ENCODE results near the gene BAIAP2. TPM values are rescaled to one million over a fixed set of nuclear protein-coding genes. Genes with fewer than 3 reads are reported as not detected.
A peak's percentile ranks its signal among the peaks of the same experiment; 100 is the strongest.

Gene BAIAP2
- total and polyA plus RNA-seq, 2 of the 13 experiments (the other 11 are each of a cell fraction or from before 2014, with no cell fraction given): 22.5 to 24.0 TPM

DNA sequence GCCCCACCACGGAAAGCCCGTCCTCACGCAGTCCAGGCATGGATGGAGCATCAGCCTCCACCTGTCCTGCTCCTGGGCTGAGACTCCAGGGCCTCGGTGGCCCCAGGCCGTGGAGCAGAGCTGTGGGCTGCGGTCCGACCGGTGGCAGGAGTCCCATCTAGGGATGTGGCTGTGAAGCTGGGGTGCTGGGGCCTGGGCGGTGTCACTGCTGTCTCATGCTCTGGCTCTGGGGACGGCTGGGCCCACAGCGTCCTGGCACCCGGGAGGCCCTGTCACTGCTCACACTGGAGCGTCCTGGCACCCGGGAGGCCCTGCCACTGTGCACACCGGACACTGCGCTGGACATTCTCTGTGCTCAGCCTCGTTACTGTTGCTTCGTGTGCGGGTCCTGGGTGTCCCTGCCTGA is 8.4 kb downstream of the BAIAP2 start (continued):
- TF ChIP-seq, protein P1, sequence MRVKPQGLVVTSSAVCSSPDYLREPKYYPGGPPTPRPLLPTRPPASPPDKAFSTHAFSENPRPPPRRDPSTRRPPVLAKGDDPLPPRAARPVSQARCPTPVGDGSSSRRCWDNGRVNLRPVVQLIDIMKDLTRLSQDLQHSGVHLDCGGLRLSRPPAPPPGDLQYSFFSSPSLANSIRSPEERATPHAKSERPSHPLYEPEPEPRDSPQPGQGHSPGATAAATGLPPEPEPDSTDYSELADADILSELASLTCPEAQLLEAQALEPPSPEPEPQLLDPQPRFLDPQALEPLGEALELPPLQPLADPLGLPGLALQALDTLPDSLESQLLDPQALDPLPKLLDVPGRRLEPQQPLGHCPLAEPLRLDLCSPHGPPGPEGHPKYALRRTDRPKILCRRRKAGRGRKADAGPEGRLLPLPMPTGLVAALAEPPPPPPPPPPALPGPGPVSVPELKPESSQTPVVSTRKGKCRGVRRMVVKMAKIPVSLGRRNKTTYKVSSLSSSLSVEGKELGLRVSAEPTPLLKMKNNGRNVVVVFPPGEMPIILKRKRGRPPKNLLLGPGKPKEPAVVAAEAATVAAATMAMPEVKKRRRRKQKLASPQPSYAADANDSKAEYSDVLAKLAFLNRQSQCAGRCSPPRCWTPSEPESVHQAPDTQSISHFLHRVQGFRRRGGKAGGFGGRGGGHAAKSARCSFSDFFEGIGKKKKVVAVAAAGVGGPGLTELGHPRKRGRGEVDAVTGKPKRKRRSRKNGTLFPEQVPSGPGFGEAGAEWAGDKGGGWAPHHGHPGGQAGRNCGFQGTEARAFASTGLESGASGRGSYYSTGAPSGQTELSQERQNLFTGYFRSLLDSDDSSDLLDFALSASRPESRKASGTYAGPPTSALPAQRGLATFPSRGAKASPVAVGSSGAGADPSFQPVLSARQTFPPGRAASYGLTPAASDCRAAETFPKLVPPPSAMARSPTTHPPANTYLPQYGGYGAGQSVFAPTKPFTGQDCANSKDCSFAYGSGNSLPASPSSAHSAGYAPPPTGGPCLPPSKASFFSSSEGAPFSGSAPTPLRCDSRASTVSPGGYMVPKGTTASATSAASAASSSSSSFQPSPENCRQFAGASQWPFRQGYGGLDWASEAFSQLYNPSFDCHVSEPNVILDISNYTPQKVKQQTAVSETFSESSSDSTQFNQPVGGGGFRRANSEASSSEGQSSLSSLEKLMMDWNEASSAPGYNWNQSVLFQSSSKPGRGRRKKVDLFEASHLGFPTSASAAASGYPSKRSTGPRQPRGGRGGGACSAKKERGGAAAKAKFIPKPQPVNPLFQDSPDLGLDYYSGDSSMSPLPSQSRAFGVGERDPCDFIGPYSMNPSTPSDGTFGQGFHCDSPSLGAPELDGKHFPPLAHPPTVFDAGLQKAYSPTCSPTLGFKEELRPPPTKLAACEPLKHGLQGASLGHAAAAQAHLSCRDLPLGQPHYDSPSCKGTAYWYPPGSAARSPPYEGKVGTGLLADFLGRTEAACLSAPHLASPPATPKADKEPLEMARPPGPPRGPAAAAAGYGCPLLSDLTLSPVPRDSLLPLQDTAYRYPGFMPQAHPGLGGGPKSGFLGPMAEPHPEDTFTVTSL (CRISPR knock-in tag; IDR thresholded peaks at IDR 0.05; ENCODE audit: borderline replicate concordance): no peak
- TF ChIP-seq KLF9 (CRISPR knock-in tag; IDR thresholded peaks at IDR 0.05; ENCODE audit: low read depth) (no peak), CBFB (CRISPR knock-in tag; IDR thresholded peaks at IDR 0.05) (no peak), ZNF510 (CRISPR knock-in tag; IDR thresholded peaks at IDR 0.05; ENCODE audit: low read depth) (0 out of 2 replicates have a peak, but pooled peaks have one; percentile 25), ZNF20 (CRISPR knock-in tag; IDR thresholded peaks at IDR 0.05) (0 out of 2 replicates have a peak, but pooled peaks have one; percentile 44), SMAD9 (CRISPR knock-in tag; IDR thresholded peaks at IDR 0.05) (no peak; the same call in 1 of the 2 replicates), PAF1 (CRISPR knock-in tag; IDR thresholded peaks at IDR 0.05) (no peak), RBM39 (IDR thresholded peaks at IDR 0.05; ENCODE audit: low read depth, low read length, poor library complexity, severe bottlenecking) (no peak), ZNF563 (CRISPR knock-in tag; IDR thresholded peaks at IDR 0.05) (no peak), KAT7 (CRISPR knock-in tag; IDR thresholded peaks at IDR 0.05; ENCODE audit: borderline replicate concordance) (no peak), BORCS8-MEF2B (CRISPR knock-in tag; IDR thresholded peaks at IDR 0.05) (no peak), ZNF326 (CRISPR knock-in tag; IDR thresholded peaks at IDR 0.05; ENCODE audit: borderline replicate concordance) (no peak), ADNP (CRISPR knock-in tag; IDR thresholded peaks at IDR 0.05) (no peak), PAX8 (CRISPR knock-in tag; IDR thresholded peaks at IDR 0.05; ENCODE audit: borderline replicate concordance) (no peak), CBX5 (CRISPR knock-in tag; IDR thresholded peaks at IDR 0.05; ENCODE audit: borderline replicate concordance) (no peak)
- TF ChIP-seq, protein P2, sequence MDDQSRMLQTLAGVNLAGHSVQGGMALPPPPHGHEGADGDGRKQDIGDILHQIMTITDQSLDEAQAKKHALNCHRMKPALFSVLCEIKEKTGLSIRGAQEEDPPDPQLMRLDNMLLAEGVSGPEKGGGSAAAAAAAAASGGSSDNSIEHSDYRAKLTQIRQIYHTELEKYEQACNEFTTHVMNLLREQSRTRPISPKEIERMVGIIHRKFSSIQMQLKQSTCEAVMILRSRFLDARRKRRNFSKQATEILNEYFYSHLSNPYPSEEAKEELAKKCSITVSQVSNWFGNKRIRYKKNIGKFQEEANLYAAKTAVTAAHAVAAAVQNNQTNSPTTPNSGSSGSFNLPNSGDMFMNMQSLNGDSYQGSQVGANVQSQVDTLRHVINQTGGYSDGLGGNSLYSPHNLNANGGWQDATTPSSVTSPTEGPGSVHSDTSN (CRISPR knock-in tag; IDR thresholded peaks at IDR 0.05; ENCODE audit: borderline replicate concordance): no peak
- TF ChIP-seq, protein P3, sequence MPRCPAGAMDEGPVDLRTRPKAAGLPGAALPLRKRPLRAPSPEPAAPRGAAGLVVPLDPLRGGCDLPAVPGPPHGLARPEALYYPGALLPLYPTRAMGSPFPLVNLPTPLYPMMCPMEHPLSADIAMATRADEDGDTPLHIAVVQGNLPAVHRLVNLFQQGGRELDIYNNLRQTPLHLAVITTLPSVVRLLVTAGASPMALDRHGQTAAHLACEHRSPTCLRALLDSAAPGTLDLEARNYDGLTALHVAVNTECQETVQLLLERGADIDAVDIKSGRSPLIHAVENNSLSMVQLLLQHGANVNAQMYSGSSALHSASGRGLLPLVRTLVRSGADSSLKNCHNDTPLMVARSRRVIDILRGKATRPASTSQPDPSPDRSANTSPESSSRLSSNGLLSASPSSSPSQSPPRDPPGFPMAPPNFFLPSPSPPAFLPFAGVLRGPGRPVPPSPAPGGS (CRISPR knock-in tag; IDR thresholded peaks at IDR 0.05): peak; percentile 49; the same call in 1 of the 2 replicates
- TF ChIP-seq, protein P4, sequence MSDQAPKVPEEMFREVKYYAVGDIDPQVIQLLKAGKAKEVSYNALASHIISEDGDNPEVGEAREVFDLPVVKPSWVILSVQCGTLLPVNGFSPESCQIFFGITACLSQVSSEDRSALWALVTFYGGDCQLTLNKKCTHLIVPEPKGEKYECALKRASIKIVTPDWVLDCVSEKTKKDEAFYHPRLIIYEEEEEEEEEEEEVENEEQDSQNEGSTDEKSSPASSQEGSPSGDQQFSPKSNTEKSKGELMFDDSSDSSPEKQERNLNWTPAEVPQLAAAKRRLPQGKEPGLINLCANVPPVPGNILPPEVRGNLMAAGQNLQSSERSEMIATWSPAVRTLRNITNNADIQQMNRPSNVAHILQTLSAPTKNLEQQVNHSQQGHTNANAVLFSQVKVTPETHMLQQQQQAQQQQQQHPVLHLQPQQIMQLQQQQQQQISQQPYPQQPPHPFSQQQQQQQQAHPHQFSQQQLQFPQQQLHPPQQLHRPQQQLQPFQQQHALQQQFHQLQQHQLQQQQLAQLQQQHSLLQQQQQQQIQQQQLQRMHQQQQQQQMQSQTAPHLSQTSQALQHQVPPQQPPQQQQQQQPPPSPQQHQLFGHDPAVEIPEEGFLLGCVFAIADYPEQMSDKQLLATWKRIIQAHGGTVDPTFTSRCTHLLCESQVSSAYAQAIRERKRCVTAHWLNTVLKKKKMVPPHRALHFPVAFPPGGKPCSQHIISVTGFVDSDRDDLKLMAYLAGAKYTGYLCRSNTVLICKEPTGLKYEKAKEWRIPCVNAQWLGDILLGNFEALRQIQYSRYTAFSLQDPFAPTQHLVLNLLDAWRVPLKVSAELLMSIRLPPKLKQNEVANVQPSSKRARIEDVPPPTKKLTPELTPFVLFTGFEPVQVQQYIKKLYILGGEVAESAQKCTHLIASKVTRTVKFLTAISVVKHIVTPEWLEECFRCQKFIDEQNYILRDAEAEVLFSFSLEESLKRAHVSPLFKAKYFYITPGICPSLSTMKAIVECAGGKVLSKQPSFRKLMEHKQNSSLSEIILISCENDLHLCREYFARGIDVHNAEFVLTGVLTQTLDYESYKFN (CRISPR knock-in tag; conservative IDR thresholded peaks at IDR 0.05): no peak
